GM21619 (cell line): Measurements from ENCODE around the gene IDH1.
"Not testable (repeated sequence)": the region's sequence is repeated elsewhere in the genome, so short reads cannot be mapped to it uniquely, and the experiment has no call there.

Experiments used
- ATAC-seq: cut with Tn5 transposase; IDR thresholded peaks from one replicate; pipeline ENCODE4 v1.9.1; 2021; ENCODE audit not compliant: unreplicated experiment

The IDH1 gene

GRCh38 chr2:208254871-208255556, at the start of gene IDH1:
TSS of gene IDH1 (minus strand) at chr2:208255071. CDS start at chr2:208251551, 3,520 bp downstream.
- ATAC-seq = peak; percentile 76

GRCh38 chr2:208304157-208304556, 49.3 kb upstream of the IDH1 start:
- ATAC-seq = no peak

DNA sequence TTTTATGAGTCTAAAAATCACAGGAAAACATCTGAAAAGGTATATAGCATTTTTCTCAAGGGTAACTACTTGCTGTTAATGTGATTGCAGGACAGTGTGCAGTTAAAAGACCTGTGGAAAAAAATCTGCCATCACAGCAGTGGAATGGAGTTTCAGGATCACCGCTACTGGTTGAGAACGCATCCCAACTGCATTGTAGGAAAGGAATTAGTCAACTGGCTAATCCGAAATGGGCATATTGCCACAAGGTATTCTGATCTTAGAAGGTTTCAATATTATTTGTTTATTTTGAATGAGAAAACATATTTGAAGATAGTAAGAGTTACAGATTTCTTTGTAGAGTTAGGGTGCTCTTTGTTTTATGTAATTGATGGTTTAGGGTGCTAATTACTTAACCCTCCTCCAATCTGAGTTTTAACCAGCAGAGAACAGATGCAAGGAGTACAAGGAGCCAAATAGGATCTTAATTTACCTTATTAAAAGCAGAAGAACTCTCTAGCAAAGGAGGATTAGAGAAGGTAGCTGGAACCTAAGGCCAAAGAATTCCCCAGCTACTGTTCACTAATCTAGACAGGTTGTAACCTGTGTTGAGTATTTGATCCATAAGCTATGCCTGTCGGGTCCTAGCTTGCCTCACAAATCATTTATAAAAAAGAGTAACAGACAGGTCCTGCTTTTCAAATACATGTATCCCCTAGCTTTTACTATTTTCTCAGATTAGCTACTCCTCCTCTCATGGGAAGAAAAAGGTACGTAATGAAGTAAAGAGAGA, 46.2 kb upstream of the IDH1 start:
- ATAC-seq = no peak

DNA sequence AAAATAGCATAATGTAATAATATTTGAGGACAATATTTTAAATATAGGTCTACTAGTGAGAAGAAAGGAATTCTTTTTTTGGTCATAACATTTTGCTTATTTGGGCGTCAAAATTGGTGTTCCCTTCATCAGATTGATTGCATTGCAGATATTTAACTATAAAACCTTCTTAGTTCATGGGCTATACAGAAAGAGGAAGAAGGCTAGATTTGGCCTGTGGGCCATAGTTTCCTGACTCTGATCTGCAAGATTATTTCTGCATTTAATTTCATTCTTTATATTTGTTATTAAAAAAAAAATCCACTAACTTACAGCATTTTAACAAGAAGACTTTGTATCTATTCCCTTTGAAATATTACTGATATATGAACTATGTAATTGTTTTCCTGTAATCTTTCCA, 43.1 kb upstream of the IDH1 start:
- ATAC-seq = no peak

- no peak for ATAC-seq
These were observed 41.7 kb upstream of the IDH1 start for GRCh38 chr2:208296610-208297009.

GRCh38 chr2:208295834-208296233, 41.0 kb upstream of the IDH1 start:
- ATAC-seq = no peak

DNA sequence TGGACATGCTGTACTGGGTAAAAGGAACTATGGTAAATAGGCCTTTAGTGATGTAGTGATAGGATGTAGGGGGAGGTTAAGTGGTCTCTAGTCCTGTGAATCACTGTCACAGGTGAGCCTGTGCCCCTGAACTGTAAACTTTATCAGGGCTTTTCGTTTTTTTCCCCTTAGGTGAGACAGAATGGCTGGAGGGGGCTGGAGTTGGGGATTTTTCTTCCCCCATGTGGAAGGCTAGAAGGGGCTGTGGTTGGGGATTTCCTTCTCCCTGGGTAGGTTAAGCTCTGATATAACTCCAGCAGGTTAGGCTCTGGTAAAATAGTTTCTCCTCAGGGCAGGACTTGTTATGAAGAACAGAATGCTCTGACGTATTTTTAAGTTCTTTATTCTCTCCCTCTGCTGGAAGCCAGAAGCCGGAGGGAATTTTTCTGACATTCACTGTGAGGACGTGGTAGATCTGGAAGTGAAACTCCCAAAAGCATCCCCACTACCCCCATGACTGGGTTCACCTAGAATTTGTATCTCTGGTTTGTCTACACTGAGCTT, 39.7 kb upstream of the IDH1 start:
- peak; percentile 64 for ATAC-seq

- ATAC-seq = no peak
These were observed 31.0 kb upstream of the IDH1 start for GRCh38 chr2:208285853-208286252.

- peak; percentile 77 for ATAC-seq
These were observed 26.1 kb upstream of the IDH1 start for GRCh38 chr2:208280933-208281332.

GRCh38 chr2:208280234-208280633, 25.4 kb upstream of the IDH1 start:
- no peak for ATAC-seq

- ATAC-seq = no peak
These were observed 24.4 kb upstream of the IDH1 start for GRCh38 chr2:208279236-208279635.

- ATAC-seq = no peak
These were observed 23.7 kb upstream of the IDH1 start for GRCh38 chr2:208278549-208278948.

DNA sequence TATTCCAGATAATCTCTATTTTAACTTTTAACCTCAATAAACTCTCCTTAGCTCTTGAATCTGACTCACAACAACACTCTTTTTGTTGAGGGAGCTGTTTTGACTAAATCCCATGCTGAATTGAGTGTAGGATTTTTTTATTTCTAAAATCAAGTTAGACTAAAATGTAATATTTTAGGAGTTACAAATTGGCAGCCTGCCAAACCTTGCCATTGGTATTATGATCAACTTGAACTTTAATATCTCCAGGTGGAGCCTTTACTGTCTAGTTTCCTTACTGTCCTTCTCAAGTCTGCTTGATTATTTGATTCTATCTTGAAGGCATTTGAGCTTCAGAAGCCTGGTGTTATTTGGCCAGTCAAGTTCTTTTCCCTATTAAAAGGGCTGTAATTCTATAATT, 19.9 kb upstream of the IDH1 start:
- no peak for ATAC-seq

DNA sequence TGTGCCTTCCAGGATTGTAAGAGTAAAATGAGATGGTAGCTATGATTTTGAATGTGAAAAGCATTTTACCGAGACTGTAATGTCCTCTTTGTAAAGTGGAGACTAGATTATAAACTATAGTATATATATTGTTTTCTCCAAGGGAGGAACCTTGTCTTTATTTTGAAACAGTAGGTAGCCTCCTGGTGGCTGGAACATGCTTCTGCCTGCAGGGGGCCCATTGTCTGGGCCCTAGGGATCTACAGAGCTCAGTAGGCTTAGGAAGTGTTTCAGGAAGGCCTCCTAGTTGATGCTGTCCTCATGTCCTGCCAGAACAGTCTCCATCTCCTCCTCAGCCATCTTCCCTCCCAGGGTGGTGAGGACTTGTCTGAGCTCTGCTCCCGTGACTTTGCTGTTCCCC, 14.2 kb upstream of the IDH1 start:
- ATAC-seq = no peak

DNA sequence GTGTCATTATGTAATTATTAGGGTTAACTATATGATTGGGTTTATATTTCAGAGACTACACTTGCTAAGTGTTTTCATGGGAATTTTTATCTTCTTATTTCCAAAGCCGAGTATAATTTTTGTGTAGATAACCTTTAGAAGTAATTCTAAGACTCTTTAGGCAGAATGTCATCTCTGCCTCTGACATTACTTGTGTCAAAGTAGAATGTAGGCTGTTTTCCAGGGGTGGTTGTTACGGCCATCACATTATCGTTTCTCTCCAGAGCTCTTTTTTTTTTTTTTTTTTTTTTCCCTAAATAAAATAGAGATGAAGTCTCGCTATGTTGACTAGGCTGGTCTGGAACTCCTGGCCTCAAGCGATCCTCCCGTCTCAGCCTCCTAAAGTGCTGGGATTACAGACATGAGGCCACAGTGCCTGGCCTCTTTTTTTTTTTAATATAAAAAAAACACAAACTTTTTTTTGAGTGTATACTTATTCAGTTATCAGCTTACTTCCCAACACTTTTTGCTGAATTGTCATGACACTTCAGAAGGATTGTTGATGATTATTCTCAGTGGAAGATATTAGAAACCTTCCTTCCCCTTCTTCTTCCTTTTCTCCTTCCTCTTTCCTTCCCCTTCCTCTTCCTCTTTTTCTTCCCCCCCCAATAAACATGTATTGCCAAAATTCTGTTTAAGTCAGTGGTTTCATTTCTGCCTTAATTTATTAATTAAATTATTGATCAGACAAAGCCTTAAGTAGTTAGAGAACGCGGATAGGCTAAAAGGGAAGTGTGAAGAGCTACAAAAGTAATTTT, 13.5 kb upstream of the IDH1 start:
- ATAC-seq = no peak

GRCh38 chr2:208267526-208267925, 12.7 kb upstream of the IDH1 start:
- not testable (repeated sequence) for ATAC-seq

DNA sequence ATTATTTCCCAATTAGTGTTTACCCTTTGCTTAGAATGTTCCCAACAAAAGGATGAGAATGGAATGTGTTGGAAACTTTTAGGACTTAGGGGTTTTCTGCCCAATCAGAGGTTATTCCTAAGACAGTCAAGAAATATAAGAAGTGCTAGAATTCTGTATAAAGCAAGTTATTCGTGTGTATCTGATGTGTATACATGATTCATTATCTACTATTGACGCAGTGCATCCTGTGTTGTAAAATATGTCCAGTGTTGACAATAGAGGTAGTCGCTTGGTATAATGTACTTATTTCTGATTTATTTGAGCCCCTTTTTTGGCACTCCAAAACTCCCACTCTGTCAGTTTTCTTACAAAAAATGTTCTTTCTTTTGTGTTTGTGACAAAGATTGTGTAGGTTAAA, 12.1 kb upstream of the IDH1 start:
- no peak for ATAC-seq

DNA sequence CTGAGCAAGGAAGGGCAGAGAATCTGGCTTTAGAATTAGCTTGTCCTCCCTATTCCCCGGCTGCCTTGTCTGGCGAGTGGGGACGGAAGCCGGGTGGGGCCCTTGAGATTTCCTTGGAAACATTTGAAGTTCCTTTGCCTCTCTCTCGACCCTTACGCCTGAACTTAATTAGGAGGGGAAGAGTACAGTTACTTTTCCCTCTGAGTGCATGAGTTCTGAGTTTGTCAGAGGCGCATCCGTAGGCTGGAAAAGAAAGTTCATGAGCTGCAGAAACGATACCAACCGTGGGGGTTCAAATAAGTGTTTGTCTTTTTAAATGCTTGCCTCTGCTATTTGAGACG, 11.7 kb upstream of the IDH1 start:
- peak; percentile 13 for ATAC-seq

- ATAC-seq = peak; percentile 78
These were observed 11.1 kb upstream of the IDH1 start, which contains the start of gene PIKFYVE for GRCh38 chr2:208265801-208266552. TSS of gene PIKFYVE (plus strand) at chr2:208266255. CDS start at chr2:208271520, 5,265 bp downstream.

GRCh38 chr2:208265371-208265800, 10.5 kb upstream of the IDH1 start:
- peak; percentile 37 for ATAC-seq
